IgD-negative memory B cell (primary cell): ENCODE data around the gene CAV2. TPM values are rescaled to one million over a fixed set of nuclear protein-coding genes. Genes with fewer than 3 reads are reported as not detected.

Source experiments
- H3K27ac Mint-ChIP-seq, 3 donors: one replicate each; pipeline ENCODE4 v1.8.0; 2020 to 2022; ENCODE audit warnings: mild to moderate bottlenecking in 3 of 3, mixed read lengths in 3 of 3, moderate library complexity in 1 of 3
- H3K27me3 Mint-ChIP-seq: one replicate; pipeline ENCODE4 v1.8.0; 2021; ENCODE audit warnings: mixed read lengths
- H3K36me3 Mint-ChIP-seq: one replicate; pipeline ENCODE4 v1.8.0; 2020; ENCODE audit warnings: mild to moderate bottlenecking, mixed read lengths
- H3K4me1 Mint-ChIP-seq, 3 donors: one replicate each; pipeline ENCODE4 v1.8.0; 2020 to 2022; ENCODE audit warnings: mixed read lengths in 3 of 3, mild to moderate bottlenecking in 1 of 3
- H3K4me3 Mint-ChIP-seq, 4 donors: one replicate each; pipeline ENCODE4 v1.8.0; 2020 to 2022; ENCODE audit warnings: mild to moderate bottlenecking in 4 of 4, mixed read lengths in 4 of 4, moderate library complexity in 3 of 4
- H3K9me3 Mint-ChIP-seq, 3 donors: one replicate each; pipeline ENCODE4 v1.8.0; 2020 to 2021; ENCODE audit warnings: mixed read lengths in 3 of 3, mild to moderate bottlenecking in 1 of 3
- polyA plus RNA-seq: library from polyadenylated mRNA; unstranded; fragments of 300-500 nt; fragmentation: Illumina TruSeq; gene quantifications from one replicate; pipeline ENCODE4 v1.2.3, GENCODE V29; 2021

The CAV2 gene
- polyA plus RNA-seq, 1 donor from 2014 or later, result not detected

DNA sequence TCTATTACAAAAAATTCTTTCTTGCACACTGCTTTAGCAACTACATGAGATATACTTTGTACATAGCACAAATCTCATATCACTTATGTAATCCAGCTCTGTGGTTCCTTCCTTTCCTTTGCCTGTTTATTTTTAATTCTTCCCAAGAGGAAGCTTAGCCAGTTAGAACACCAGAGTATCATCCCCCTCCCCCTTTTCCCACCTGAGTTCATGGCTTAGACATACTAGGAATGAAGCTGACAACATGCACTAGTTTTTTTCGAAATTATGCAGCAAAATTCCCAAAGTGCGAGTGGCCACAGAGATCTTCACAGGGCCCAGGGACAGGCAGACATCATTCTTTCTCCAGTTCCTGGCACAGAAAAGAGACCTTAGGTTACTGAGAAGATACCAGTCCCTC is 43.1 kb downstream of the CAV2 start:
- H3K4me3 Mint-ChIP-seq, result no peak overlapping the region
- no peak overlapping the region for H3K27ac Mint-ChIP-seq
- peaks cover 2% of the 10 kb centered on the region for H3K27me3 Mint-ChIP-seq
- no peaks in the 10 kb centered on the region for H3K4me1 Mint-ChIP-seq
- H3K9me3 Mint-ChIP-seq, result peaks cover 0 to 7% (median 2%) of the 10 kb centered on the region in 3 donors
- H3K36me3 Mint-ChIP-seq, result no peaks in the 10 kb centered on the region

DNA sequence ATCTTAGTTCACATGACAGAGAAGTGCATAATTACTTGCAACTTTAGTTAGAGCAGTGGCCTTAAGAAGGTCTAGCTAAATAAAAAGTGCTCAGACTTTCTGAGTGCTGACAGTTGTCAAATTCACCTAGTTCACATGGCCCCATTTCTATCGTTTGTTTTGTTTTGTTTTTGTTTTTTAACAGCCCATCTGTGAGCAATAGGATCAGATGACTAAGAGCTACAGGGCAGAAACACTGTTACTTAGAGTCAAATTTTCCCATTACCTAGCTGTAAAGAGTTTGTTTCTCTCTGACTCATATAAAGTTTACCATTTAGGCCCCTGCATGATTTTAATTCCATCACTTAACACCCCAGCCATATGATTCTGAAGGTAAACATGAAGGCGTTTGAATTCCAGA is 44.1 kb downstream of the CAV2 start:
- Mint-ChIP-seq H3K4me1 (peaks cover 0 to 6% (median 0%) of the 10 kb centered on the region in 3 donors), H3K27me3 (peaks cover 3% of the 10 kb centered on the region), H3K36me3 (no peaks in the 10 kb centered on the region)

DNA sequence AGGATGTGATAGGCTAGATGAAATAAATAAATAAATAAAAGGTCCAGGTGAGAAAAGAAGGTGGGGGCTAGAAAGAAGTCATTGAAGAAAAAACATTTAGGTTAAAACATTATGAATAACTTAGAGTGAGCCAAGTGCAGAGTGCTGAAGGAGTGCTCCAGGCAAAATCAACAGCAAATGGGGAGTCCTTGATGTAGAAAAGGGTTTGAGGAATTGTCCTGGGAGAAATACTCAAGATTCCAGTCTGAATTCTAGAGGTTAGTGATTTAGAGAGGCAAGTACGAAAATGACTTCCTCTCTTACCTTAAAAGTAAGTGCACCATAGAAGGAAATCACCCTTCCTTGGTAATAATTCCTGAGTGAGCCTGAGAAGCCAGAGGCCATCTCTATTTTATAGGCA is 44.9 kb downstream of the CAV2 start:
- H3K27me3 Mint-ChIP-seq, result peaks cover 3% of the 10 kb centered on the region
- H3K9me3 Mint-ChIP-seq, result no peaks in the 10 kb centered on the region
- H3K4me1 Mint-ChIP-seq, result peaks cover 0 to 8% (median 0%) of the 10 kb centered on the region in 3 donors
- no peak overlapping the region for H3K4me3 Mint-ChIP-seq
- H3K27ac Mint-ChIP-seq, result no peak overlapping the region
- H3K36me3 Mint-ChIP-seq, result no peaks in the 10 kb centered on the region

More for the DNA sequence above, 44.1 kb downstream of the CAV2 start:
- Mint-ChIP-seq H3K4me3 (no peak overlapping the region), H3K27ac (no peak overlapping the region), H3K9me3 (peaks cover 0 to 4% (median under 1%) of the 10 kb centered on the region in 3 donors)

DNA sequence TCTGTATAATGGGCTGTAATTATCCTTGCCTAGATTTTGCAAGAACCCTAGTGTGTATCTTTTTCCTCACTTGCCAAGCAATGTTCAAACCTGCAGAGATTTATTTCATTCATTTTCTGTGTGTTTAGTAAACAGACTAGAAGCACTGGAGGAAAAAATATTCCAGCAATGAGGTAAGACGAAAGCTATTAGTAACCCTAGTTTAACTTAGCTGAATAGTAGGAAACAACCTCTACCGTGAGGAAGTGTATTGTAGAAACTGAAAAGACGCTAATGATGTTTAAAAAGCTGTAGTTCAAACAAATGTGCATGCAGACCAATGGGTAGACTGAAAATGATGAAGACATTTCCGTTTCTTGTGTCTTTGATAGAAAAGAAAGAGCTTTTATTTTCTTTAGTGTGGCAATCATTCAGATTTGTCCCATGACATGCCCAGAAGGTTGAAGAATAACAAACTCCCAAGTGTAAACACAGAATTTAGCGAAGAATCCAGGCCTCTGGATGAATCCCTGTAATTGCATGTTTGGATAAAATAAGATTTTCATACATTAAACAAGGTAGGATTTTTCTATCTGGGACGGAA is 46.0 kb downstream of the CAV2 start:
- Mint-ChIP-seq H3K27me3 (peaks cover 3% of the 10 kb centered on the region), H3K4me1 (peaks cover 0 to 8% (median 0%) of the 10 kb centered on the region in 3 donors), H3K27ac (no peak overlapping the region), H3K4me3 (no peak overlapping the region), H3K36me3 (no peaks in the 10 kb centered on the region), H3K9me3 (no peaks in the 10 kb centered on the region)

DNA sequence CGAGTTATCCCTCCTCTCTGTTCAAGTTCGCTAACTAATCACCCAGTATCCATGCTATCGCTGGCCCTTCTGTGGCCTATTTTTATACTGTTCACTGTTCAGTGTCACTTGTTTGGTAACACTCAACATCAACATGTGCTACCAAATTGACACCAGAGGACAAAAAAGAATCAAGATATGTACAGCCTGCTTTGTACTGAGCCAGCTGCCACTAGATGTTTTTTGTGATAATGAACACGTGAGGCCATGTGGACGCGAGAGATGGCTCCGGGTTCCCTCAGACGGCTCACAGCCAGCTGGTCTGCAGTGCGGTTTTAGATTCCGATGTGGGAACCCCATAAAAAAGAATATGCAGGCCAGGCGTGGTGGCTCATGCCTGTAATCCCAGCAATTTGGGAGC is 46.5 kb downstream of the CAV2 start:
- no peaks in the 10 kb centered on the region for H3K36me3 Mint-ChIP-seq
- no peaks in the 10 kb centered on the region for H3K9me3 Mint-ChIP-seq
- H3K27me3 Mint-ChIP-seq, result peaks cover 3% of the 10 kb centered on the region
- H3K4me1 Mint-ChIP-seq, result peaks cover 0 to 8% (median 0%) of the 10 kb centered on the region in 3 donors
- no peak overlapping the region for H3K4me3 Mint-ChIP-seq
- no peak overlapping the region for H3K27ac Mint-ChIP-seq

DNA sequence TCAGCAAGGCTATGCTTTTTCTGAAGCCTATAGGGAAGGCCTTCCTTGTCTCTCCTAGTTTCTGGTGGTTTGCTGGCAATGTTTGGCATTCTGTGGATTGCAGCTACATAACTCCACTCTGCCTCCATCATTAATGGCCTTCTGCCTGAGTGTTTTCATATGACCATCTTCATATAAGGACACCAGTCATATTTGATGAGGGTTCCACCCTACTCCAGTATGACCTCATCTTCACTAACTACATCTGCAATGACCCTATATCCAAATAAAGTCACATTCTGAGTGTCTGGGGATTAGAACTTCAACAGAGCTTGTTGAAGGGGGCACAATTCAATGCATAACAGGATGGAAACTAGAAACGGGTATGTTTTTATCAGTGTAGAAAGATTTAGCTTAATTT is 47.4 kb downstream of the CAV2 start:
- peaks cover 3% of the 10 kb centered on the region for H3K27me3 Mint-ChIP-seq
- no peaks in the 10 kb centered on the region for H3K36me3 Mint-ChIP-seq
- H3K27ac Mint-ChIP-seq, result no peak overlapping the region
- H3K4me3 Mint-ChIP-seq, result no peak overlapping the region
- no peaks in the 10 kb centered on the region for H3K9me3 Mint-ChIP-seq
- peaks cover 0 to 8% (median 0%) of the 10 kb centered on the region in 3 donors for H3K4me1 Mint-ChIP-seq

DNA sequence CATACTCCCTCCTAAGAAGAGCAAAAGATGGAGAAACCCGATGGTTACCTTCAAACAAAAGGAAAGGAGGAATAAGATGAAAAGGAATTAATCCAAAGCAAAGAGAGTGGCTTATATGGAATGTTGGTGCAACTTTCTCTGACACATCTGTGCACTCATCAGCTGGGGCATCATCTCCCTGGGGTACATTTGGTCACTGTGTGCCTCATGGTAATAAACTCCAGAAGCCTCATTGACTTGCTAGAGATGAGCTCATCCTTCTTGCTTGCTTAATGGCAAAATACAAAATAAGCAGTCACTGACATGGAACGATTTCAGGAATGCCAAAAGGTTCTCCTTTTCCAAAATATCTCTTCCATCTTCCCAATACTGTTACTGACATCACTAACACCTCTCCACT is 47.8 kb downstream of the CAV2 start:
- Mint-ChIP-seq H3K4me1 (peaks cover 0 to 8% (median 0%) of the 10 kb centered on the region in 3 donors), H3K36me3 (no peaks in the 10 kb centered on the region), H3K4me3 (no peak overlapping the region), H3K27ac (no peak overlapping the region), H3K27me3 (peaks cover 3% of the 10 kb centered on the region), H3K9me3 (no peaks in the 10 kb centered on the region)

DNA sequence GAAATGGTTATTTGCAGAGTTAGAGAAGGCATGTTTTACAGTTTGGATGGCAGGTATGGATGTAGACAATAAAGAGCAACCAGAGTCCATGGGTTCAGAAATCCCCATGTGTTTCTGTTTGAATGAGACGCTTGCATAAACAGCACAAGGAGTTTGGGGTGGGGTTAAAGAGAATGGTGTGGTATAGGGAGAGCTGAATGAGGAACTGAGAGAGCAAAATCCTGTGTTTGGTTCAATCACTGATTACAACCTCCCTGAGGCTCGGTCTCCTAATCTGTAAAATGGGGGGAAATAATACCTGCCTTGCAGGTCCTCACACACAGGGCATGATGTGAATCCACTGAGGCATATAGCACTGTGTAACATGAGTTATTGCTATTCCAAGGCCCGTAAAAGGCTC is 49.0 kb downstream of the CAV2 start:
- no peak overlapping the region for H3K27ac Mint-ChIP-seq
- H3K4me1 Mint-ChIP-seq, result peaks cover 0 to 8% (median 0%) of the 10 kb centered on the region in 3 donors
- H3K36me3 Mint-ChIP-seq, result no peaks in the 10 kb centered on the region
- peaks cover 3% of the 10 kb centered on the region for H3K27me3 Mint-ChIP-seq
- no peaks in the 10 kb centered on the region for H3K9me3 Mint-ChIP-seq
- H3K4me3 Mint-ChIP-seq, result no peak overlapping the region

DNA sequence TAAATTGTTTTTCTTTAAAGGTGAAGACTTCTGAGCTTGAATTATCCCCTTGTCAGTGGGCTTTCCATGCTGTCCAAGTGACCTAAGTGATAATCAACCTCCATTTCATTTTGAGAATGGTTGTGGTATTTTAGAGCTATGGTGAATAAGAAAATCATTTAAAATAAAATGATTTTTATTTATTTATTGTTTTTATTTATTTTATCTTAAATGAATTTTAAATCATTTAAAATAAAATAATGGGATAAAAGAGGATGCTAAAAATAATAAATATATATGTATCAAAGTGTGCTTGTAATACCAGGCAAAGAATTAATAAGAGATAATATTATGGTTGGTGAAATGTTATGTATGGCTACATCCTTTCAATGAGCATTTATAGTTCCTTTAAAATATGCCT is 49.8 kb downstream of the CAV2 start:
- no peak overlapping the region for H3K4me3 Mint-ChIP-seq
- H3K9me3 Mint-ChIP-seq, result no peaks in the 10 kb centered on the region
- H3K27ac Mint-ChIP-seq, result no peak overlapping the region
- H3K4me1 Mint-ChIP-seq, result peaks cover 0 to 8% (median 0%) of the 10 kb centered on the region in 3 donors
- H3K27me3 Mint-ChIP-seq, result peaks cover 3% of the 10 kb centered on the region
- H3K36me3 Mint-ChIP-seq, result no peaks in the 10 kb centered on the region

DNA sequence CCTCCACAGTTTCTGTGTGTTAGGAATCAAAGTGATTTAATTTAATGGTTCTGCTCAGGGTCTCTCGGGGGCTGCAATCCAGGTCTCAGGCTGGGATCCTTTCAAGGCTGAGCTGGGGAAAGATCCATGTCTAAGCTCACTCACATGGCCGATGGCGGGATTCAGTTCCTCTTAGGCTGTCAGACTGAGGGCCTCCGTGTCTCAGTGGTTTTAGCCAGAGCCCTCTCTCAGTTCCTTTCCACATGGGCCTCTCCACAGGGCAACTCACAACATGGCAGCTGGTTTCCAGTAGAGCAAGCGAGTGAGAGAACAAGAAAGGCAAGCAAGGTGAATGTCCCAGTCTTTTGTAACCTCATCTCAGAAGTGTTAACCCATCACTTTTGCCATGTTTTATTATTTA is 52.2 kb downstream of the CAV2 start:
- peaks cover 5% of the 10 kb centered on the region for H3K27me3 Mint-ChIP-seq
- no peaks in the 10 kb centered on the region for H3K36me3 Mint-ChIP-seq
- H3K27ac Mint-ChIP-seq, result no peak overlapping the region
- no peaks in the 10 kb centered on the region for H3K9me3 Mint-ChIP-seq
- peaks cover 0 to 8% (median 0%) of the 10 kb centered on the region in 3 donors for H3K4me1 Mint-ChIP-seq
- no peak overlapping the region for H3K4me3 Mint-ChIP-seq

DNA sequence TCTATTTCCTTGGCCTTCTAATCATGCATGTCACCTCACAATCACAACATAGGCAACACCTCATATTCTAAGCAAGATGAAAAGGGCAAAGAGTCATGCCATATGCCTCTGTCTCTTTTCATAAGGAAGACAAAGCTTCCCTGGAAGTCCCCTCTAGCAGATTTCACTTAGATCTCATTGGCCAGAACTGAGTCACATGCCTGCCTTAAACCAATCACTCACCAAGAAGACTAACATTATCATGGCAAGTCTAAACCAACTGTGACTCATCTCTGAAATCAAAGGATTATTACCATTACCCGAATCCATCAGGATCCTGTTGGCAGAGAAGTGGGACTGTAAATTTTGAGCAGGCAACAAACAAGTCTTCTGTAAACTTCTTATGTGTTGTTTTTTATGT is 53.1 kb downstream of the CAV2 start:
- Mint-ChIP-seq H3K4me1 (peaks cover 0 to 8% (median 0%) of the 10 kb centered on the region in 3 donors), H3K27me3 (peaks cover 7% of the 10 kb centered on the region)

DNA sequence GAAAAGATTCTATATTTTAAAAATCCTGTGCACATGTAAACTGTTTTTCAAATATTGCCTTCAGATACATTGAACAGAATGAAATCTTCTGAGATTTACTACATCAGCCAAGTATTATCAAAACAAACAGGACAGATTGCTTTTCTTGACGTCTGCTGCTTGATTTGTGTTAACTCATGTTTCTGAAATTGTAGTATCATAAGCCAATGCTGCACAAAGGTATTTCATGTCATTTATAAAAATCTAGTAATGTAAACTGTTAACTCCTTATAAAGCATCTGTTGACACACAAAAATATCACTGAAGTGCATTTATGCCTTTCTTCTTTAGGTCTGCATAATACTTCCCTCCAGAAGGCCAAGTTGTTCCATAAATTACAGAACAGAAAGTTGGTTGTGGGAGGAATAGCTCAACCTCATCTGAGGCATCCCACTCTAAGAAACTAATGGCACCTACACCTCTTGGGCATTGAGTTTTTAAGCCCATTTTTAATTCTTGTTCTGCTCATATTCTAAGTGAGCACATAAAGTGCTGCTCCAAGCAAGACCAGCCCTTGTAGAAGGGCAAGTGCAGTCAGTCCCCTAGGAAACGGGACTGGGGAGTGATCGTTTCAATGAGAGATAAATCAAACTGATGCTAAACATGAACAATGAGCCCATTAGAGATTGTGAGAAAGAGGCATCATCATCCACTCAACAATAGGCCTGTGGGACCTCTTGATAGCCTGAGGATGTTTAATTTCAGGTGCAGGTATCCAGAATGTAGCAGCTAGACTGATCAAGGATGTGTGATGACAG is 53.8 kb downstream of the CAV2 start:
- Mint-ChIP-seq H3K4me3 (no peak overlapping the region), H3K9me3 (no peaks in the 10 kb centered on the region), H3K36me3 (no peaks in the 10 kb centered on the region), H3K4me1 (peaks cover 0 to 6% (median 0%) of the 10 kb centered on the region in 3 donors), H3K27me3 (peaks cover 11% of the 10 kb centered on the region), H3K27ac (no peak overlapping the region)

More for the DNA sequence above, 53.1 kb downstream of the CAV2 start:
- H3K9me3 Mint-ChIP-seq, result no peaks in the 10 kb centered on the region
- no peak overlapping the region for H3K27ac Mint-ChIP-seq
- H3K4me3 Mint-ChIP-seq, result no peak overlapping the region
- no peaks in the 10 kb centered on the region for H3K36me3 Mint-ChIP-seq

DNA sequence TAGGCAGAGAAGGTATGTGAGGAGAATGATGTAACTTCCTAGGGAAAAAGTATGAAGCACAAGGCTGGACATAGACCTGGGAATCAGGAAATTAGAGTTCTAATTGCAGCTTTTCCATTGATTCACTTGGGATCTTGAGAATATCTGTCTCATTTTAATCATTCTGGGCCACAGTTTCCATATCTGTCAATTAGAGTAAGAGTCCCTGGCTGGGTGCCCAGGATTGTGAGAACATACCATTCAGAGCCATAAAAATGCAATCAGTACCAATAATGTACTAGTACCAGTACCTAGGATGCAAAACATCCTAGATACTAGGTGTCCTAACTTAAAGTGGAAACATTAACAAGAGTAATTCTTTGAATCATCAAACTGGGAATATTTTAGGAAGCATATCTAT is 54.9 kb downstream of the CAV2 start:
- Mint-ChIP-seq H3K36me3 (no peaks in the 10 kb centered on the region), H3K4me3 (no peak overlapping the region)

DNA sequence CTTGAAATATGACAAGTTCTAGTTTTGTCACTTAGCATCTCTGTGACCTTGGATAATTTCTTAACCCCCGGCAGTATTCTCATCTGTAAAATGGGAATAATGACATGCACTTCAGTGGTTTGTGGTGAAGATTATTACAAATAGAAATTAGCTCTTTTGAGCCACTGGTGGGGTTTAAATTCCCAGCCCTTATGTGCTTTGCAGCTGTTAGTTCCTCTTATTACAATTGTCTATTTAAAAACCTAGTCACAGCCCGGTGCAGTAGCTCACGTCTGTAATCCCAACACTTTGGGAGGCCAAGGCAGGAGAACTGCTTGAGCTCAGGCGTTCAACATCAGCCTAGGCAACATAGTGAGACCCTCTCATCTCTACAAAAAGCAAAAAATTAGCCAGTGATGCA is 55.4 kb downstream of the CAV2 start:
- Mint-ChIP-seq H3K36me3 (no peaks in the 10 kb centered on the region), H3K27me3 (peaks cover 12% of the 10 kb centered on the region), H3K4me1 (no peaks in the 10 kb centered on the region), H3K27ac (no peak overlapping the region), H3K9me3 (no peaks in the 10 kb centered on the region), H3K4me3 (no peak overlapping the region)

More for the DNA sequence above, 54.9 kb downstream of the CAV2 start:
- Mint-ChIP-seq H3K27me3 (peaks cover 12% of the 10 kb centered on the region), H3K9me3 (no peaks in the 10 kb centered on the region), H3K27ac (no peak overlapping the region), H3K4me1 (no peaks in the 10 kb centered on the region)

DNA sequence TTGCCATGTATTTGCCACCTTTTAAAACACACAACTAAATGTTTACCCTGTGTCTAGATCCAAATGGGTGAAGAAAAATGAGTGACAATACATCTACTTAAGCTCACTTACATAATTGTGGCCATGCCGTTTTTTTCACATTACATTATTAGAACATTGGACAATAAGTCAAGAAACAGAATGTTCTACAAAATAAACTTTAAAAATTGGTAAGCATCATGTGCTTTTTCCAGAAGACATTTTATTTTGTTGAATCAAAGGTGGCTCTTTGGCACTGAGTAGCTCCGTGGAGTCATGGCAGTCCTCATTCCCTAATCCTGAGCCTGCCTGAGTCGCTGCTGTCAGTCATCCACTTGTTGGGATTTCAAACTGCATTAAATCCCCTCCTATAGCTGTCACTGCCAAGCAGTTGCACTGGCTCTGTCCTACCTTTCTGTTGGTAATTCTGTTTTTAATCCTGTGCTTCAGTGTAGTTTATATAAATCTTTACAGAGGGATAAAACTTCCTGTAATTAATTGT is 57.6 kb downstream of the CAV2 start:
- H3K9me3 Mint-ChIP-seq, result peaks cover 2 to 4% (median 3%) of the 10 kb centered on the region in 3 donors
- H3K27ac Mint-ChIP-seq, result no peak overlapping the region
- no peaks in the 10 kb centered on the region for H3K36me3 Mint-ChIP-seq
- H3K4me1 Mint-ChIP-seq, result no peaks in the 10 kb centered on the region
- no peak overlapping the region for H3K4me3 Mint-ChIP-seq
- H3K27me3 Mint-ChIP-seq, result peaks cover 12% of the 10 kb centered on the region
